ENCODE measurements around the gene PSMB10.
A peak's percentile ranks its signal among the peaks of the same experiment; 100 is the strongest.

PSMB10 gene

GRCh38 chr16:67897231-67897630 lies 39.4 kb downstream of the PSMB10 start:
- no peak overlapping the region for H3K27ac ChIP-seq
- TF ChIP-seq ZFX (IDR thresholded peaks at IDR 0.05; ENCODE audit: borderline replicate concordance) = no peak
- no peak for TF ChIP-seq CTCF (IDR thresholded peaks at IDR 0.05)

- TF ChIP-seq CTCF (IDR thresholded peaks at IDR 0.05) (no peak), ZFX (IDR thresholded peaks at IDR 0.05; ENCODE audit: borderline replicate concordance) (no peak)
- H3K27ac ChIP-seq = peak overlapping the region; percentile 78
These were observed 42.8 kb downstream of the PSMB10 start for GRCh38 chr16:67893743-67894399.

GRCh38 chr16:67892899-67893742 lies 43.5 kb downstream of the PSMB10 start, which contains the start of gene PSKH1:
Gene PSKH1, plus strand, starts transcription at chr16:67893254. Its CDS starts 15,496 bp downstream, at chr16:67908750.
- H3K27ac ChIP-seq = peak within 1 kb of the TSS; percentile 78
- TF ChIP-seq CTCF (IDR thresholded peaks at IDR 0.05) (no peak), ZFX (IDR thresholded peaks at IDR 0.05; ENCODE audit: borderline replicate concordance) (no peak)

DNA sequence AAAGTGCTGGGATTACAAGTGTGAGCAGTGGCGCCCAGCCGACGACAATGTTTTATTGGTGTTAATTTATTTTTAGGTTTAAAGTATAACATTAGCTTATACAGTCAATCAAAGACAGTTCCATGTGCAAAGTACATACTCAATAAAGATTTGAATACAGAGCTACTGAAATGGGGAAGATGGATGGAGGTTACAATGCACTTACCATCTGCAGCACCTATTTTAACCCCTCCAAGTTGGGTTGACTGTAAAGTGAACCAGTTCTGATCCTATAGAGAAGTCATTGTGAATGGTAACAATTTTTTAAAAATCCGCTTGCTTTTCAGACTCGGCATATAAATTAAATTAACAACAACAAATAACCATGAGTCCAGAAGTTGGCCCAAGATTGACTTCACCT lies 44.3 kb downstream of the PSMB10 start:
- TF ChIP-seq CTCF (IDR thresholded peaks at IDR 0.05) (no peak), ZFX (IDR thresholded peaks at IDR 0.05; ENCODE audit: borderline replicate concordance) (no peak)

DNA sequence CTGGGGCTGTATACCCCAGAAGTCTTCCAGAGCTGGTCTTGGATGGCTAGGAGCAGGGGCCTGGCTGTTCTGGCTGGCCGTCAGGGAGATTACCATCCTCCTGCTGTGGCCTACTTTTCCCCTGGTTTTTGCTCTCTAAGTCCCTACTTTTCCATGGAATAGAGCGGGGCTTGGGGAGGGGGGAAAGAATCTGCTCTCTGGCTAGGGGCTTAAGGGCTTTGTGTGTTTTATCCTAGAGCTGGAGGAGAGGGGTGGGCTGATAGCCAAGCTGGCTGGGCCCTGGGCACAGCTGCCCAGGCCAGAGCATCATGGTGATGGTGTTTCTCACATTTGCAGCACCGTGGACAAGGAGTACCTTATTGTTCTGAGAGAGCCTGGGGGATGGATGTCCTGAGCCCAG lies 48.3 kb downstream of the PSMB10 start:
- TF ChIP-seq ZFX (IDR thresholded peaks at IDR 0.05; ENCODE audit: borderline replicate concordance) (no peak), CTCF (IDR thresholded peaks at IDR 0.05) (no peak)
- H3K27ac ChIP-seq = no peak overlapping the region

More for the DNA sequence above, 44.3 kb downstream of the PSMB10 start:
- H3K27ac ChIP-seq = peak overlapping the region; percentile 78

- TF ChIP-seq CTCF (IDR thresholded peaks at IDR 0.05) (no peak), ZFX (IDR thresholded peaks at IDR 0.05; ENCODE audit: borderline replicate concordance) (no peak)
- H3K27ac ChIP-seq = no peak overlapping the region
These were observed 50.3 kb downstream of the PSMB10 start for GRCh38 chr16:67886387-67886786.

- no peak overlapping the region for H3K27ac ChIP-seq
- no peak for TF ChIP-seq CTCF (IDR thresholded peaks at IDR 0.05)
- no peak for TF ChIP-seq ZFX (IDR thresholded peaks at IDR 0.05; ENCODE audit: borderline replicate concordance)
These were observed 50.7 kb downstream of the PSMB10 start for GRCh38 chr16:67885976-67886375.
